Erythroblast (primary cell): Measurements from ENCODE around the gene ZNF638.

Experiments used
- GATA1 ChIP-seq: IDR thresholded peaks from 2 replicates; pipeline ENCODE4 v1.6.1; 2011; ENCODE audit warnings: low read depth, mild to moderate bottlenecking, control low read depth, low read length, moderate library complexity
- POLR2A ChIP-seq: IDR thresholded peaks from 2 replicates; pipeline ENCODE4 v1.6.1; 2011; ENCODE audit warnings: mild to moderate bottlenecking, low read length

GRCh38 chr2:71453404-71454220, 122.0 kb downstream of the ZNF638 start, which contains the start of gene DYSF:
- TF ChIP-seq POLR2A: no peak
- no peak for TF ChIP-seq GATA1
